Measurements from ENCODE around the gene PSME1.
"Not testable (repeated sequence)": the region's sequence is repeated elsewhere in the genome, so short reads cannot be mapped to it uniquely, and the experiment has no call there.

PSME1 gene

GRCh38 chr14:24105609-24106239 is 30.3 kb upstream of the PSME1 start:
- not testable (repeated sequence) for DNase-seq

GRCh38 chr14:24106672-24107271 is 29.2 kb upstream of the PSME1 start:
- no peak for DNase-seq

GRCh38 chr14:24108336-24108874 is 27.6 kb upstream of the PSME1 start:
- no peak for DNase-seq

- DNase-seq = no peak
These were observed 25.9 kb upstream of the PSME1 start for GRCh38 chr14:24110060-24110459.

- DNase-seq = no peak
These were observed 25.5 kb upstream of the PSME1 start for GRCh38 chr14:24110523-24110922.

- no peak for DNase-seq
These were observed 22.6 kb upstream of the PSME1 start for GRCh38 chr14:24113379-24113800.

GRCh38 chr14:24113801-24114531 is 22.0 kb upstream of the PSME1 start:
- peak; percentile 67 to 68 for DNase-seq

GRCh38 chr14:24114532-24115421 is 21.2 kb upstream of the PSME1 start, which contains the start of the genes DCAF11 and NRL:
Gene DCAF11 (plus strand): TSS chr14:24114777. CDS start chr14:24115595, 818 bp downstream.
Gene NRL (minus strand): TSS chr14:24114949. CDS start chr14:24082848, 32,101 bp downstream.
- peak; percentile 98 for DNase-seq

- no peak for DNase-seq
These were observed 20.4 kb upstream of the PSME1 start for GRCh38 chr14:24115422-24116127.

- DNase-seq = no peak
These were observed 19.7 kb upstream of the PSME1 start for GRCh38 chr14:24116128-24116814.

- no peak for DNase-seq
These were observed 18.8 kb upstream of the PSME1 start for GRCh38 chr14:24117179-24117578.

GRCh38 chr14:24119691-24120090 is 16.3 kb upstream of the PSME1 start:
- DNase-seq = no peak

- no peak for DNase-seq
These were observed 14.8 kb upstream of the PSME1 start for GRCh38 chr14:24121210-24121609.

GRCh38 chr14:24122416-24122815 is 13.6 kb upstream of the PSME1 start:
- no peak for DNase-seq

GRCh38 chr14:24122898-24123297 is 13.1 kb upstream of the PSME1 start:
- DNase-seq = no peak

GRCh38 chr14:24123424-24124417 is 12.3 kb upstream of the PSME1 start:
- DNase-seq = no peak

- no peak for DNase-seq
These were observed 9.1 kb upstream of the PSME1 start for GRCh38 chr14:24126939-24127338.

GRCh38 chr14:24127673-24128072 is 8.3 kb upstream of the PSME1 start:
- no peak for DNase-seq

- DNase-seq = no peak
These were observed 6.5 kb upstream of the PSME1 start for GRCh38 chr14:24129410-24129998.

- no peak for DNase-seq
These were observed 5.6 kb upstream of the PSME1 start, which contains the start of gene FITM1 for GRCh38 chr14:24130380-24130716. Gene FITM1 (plus strand): TSS chr14:24130659. CDS start chr14:24131564, 905 bp downstream.
